MM.1S (cell line): ENCODE measurements around the gene RGSL1.

Experiments
- DNase-seq: peaks from one replicate; pipeline ENCODE4 v3.0.0-alpha.2; 2015
- H2AFZ ChIP-seq: fragments of 300-600 bp; sonication (generic); 2 replicates; pipeline ENCODE4 v1.6.0; 2016; ENCODE audit warnings: antibody characterized with exemption, low read length
- H3F3A ChIP-seq: fragments of 300-600 bp; sonication (generic); 2 replicates; pipeline ENCODE4 v1.6.1; 2016; ENCODE audit warnings: mild to moderate bottlenecking, antibody characterized with exemption, low read length, moderate library complexity, mixed read lengths; ENCODE audit not compliant: insufficient read depth
- H3K27ac ChIP-seq: fragments of 300-600 bp; sonication (generic); 2 replicates; pipeline ENCODE4 v1.5.1; 2016; ENCODE audit warnings: mild to moderate bottlenecking, low read length
- H3K27me3 ChIP-seq: fragments of 300-600 bp; sonication (generic); replicated peaks from 2 replicates; pipeline ENCODE4 v1.6.0; 2016; ENCODE audit warnings: low read length; ENCODE audit not compliant: insufficient read depth
- H3K36me3 ChIP-seq: fragments of 300-600 bp; sonication (generic); replicated peaks from 2 replicates; pipeline ENCODE4 v1.6.1; 2016; ENCODE audit warnings: mild to moderate bottlenecking, low read length, mixed read lengths; ENCODE audit not compliant: insufficient read depth
- H3K4me1 ChIP-seq: fragments of 300-600 bp; sonication (generic); 2 replicates; pipeline ENCODE4 v1.6.1; 2016; ENCODE audit warnings: low read length, mixed read lengths
- H3K4me2 ChIP-seq: fragments of 300-600 bp; sonication (generic); 2 replicates; pipeline ENCODE4 v1.6.0; 2016; ENCODE audit warnings: low read depth, low read length
- H3K4me3 ChIP-seq: fragments of 300-600 bp; sonication (generic); 2 replicates; pipeline ENCODE4 v1.5.1; 2016; ENCODE audit warnings: low read length, mixed read lengths
- H3K79me2 ChIP-seq: fragments of 300-600 bp; sonication (generic); 2 replicates; pipeline ENCODE4 v1.6.1; 2016; ENCODE audit warnings: mixed run types, low read length, mixed read lengths
- H3K9ac ChIP-seq: fragments of 300-600 bp; sonication (generic); 2 replicates; pipeline ENCODE4 v1.6.1; 2016; ENCODE audit warnings: low read length, mixed read lengths
- H3K9me2 ChIP-seq: fragments of 300-600 bp; sonication (generic); replicated peaks from 2 replicates; pipeline ENCODE4 v1.6.1; 2016; ENCODE audit warnings: mild to moderate bottlenecking, low read length, mixed read lengths; ENCODE audit not compliant: insufficient read depth
- H3K9me3 ChIP-seq: fragments of 300-600 bp; sonication (generic); replicated peaks from 2 replicates; pipeline ENCODE4 v1.6.1; 2016; ENCODE audit warnings: mild to moderate bottlenecking, low read length, mixed read lengths; ENCODE audit not compliant: insufficient read depth
- H4K20me1 ChIP-seq: fragments of 300-600 bp; sonication (generic); 2 replicates; pipeline ENCODE4 v1.6.1; 2016; ENCODE audit warnings: mild to moderate bottlenecking, low read length, moderate library complexity, mixed read lengths; ENCODE audit not compliant: insufficient read depth
- CTCF ChIP-seq: fragments of 300-600 bp; sonication (generic); IDR thresholded peaks from 2 replicates; pipeline ENCODE4 v1.5.1; 2016; ENCODE audit warnings: antibody characterized with exemption, low read length, mixed read lengths
- EZH2 ChIP-seq: fragments of 300-600 bp; sonication (generic); optimal IDR thresholded peaks from 2 replicates; pipeline ENCODE3; 2017; ENCODE audit warnings: low read depth, mild to moderate bottlenecking, antibody characterized with exemption, low read length, mixed read lengths
- EZH2phosphoT487 ChIP-seq: fragments of 300-600 bp; sonication (generic); IDR thresholded peaks from 2 replicates; pipeline ENCODE4 v1.6.1; 2018; ENCODE audit warnings: antibody characterized with exemption, low read length

The RGSL1 gene

GRCh38 chr1:182484067-182484466 is 34.1 kb downstream of the RGSL1 start:
- H3K27ac ChIP-seq = no peak overlapping the region
- H3K4me3 ChIP-seq = no peak overlapping the region
- no peaks in the 10 kb centered on the region for H4K20me1 ChIP-seq
- H3F3A ChIP-seq = no peaks in the 10 kb centered on the region
- no peaks in the 10 kb centered on the region for H3K79me2 ChIP-seq
- H3K4me1 ChIP-seq = no peaks in the 10 kb centered on the region
- H3K4me2 ChIP-seq = no peak overlapping the region
- H2AFZ ChIP-seq = no peak overlapping the region
- H3K36me3 ChIP-seq = no peaks in the 10 kb centered on the region
- TF ChIP-seq CTCF = no peak
- no peak for TF ChIP-seq EZH2phosphoT487
- no peak for TF ChIP-seq EZH2
- H3K9me2 ChIP-seq = no peaks in the 10 kb centered on the region
- no peak overlapping the region for H3K9ac ChIP-seq
- no peaks in the 10 kb centered on the region for H3K9me3 ChIP-seq
- H3K27me3 ChIP-seq = no peaks in the 10 kb centered on the region
- DNase-seq = no peak

GRCh38 chr1:182484531-182485257 is 34.7 kb downstream of the RGSL1 start:
- Histone ChIP-seq H3K4me3 (no peak overlapping the region), H4K20me1 (no peaks in the 10 kb centered on the region), H3K9ac (no peak overlapping the region), H3K9me2 (no peaks in the 10 kb centered on the region), H3K9me3 (no peaks in the 10 kb centered on the region), H3F3A (no peaks in the 10 kb centered on the region), H3K4me1 (no peaks in the 10 kb centered on the region), H3K36me3 (no peaks in the 10 kb centered on the region), H2AFZ (no peak overlapping the region), H3K4me2 (no peak overlapping the region), H3K79me2 (no peaks in the 10 kb centered on the region), H3K27ac (no peak overlapping the region), H3K27me3 (no peaks in the 10 kb centered on the region)
- TF ChIP-seq EZH2 (no peak), CTCF (peak; percentile 50)
- peak; percentile 37 for DNase-seq

GRCh38 chr1:182485861-182486260 is 35.9 kb downstream of the RGSL1 start:
- Histone ChIP-seq H3K4me2 (no peak overlapping the region), H3K4me1 (no peaks in the 10 kb centered on the region), H3K9ac (no peak overlapping the region), H3F3A (no peaks in the 10 kb centered on the region), H2AFZ (no peak overlapping the region), H3K27ac (no peak overlapping the region), H4K20me1 (no peaks in the 10 kb centered on the region), H3K27me3 (no peaks in the 10 kb centered on the region), H3K79me2 (no peaks in the 10 kb centered on the region), H3K4me3 (no peak overlapping the region), H3K36me3 (no peaks in the 10 kb centered on the region), H3K9me2 (no peaks in the 10 kb centered on the region), H3K9me3 (no peaks in the 10 kb centered on the region)
- no peak for TF ChIP-seq EZH2
- no peak for TF ChIP-seq EZH2phosphoT487
- TF ChIP-seq CTCF = no peak
- DNase-seq = no peak
